Neutrophil (primary cell): ENCODE data around the gene C2CD2.
"Not testable (repeated sequence)": the region's sequence is repeated elsewhere in the genome, so short reads cannot be mapped to it uniquely, and the experiment has no call there.

Source experiments
- H3K27ac ChIP-seq: fragments of 200-600 bp; sonication (generic); 2 replicates; pipeline ENCODE4 v1.5.1; 2016; ENCODE audit warnings: mild to moderate bottlenecking, moderate library complexity
- H3K27me3 ChIP-seq: fragments of 200-600 bp; sonication (generic); 2 replicates; pipeline ENCODE4 v1.6.0; 2016; ENCODE audit warnings: mild to moderate bottlenecking
- H3K36me3 ChIP-seq: fragments of 200-600 bp; sonication (generic); 2 replicates; pipeline ENCODE4 v1.5.1; 2017
- H3K4me1 ChIP-seq, 2 experiments: fragments of 200-600 bp in 1 of 2; sonication (generic) in 1 of 2; 1 replicate in 1 of 2; 2 replicates in 1 of 2; pipeline versions ENCODE4 v1.5.1 to v1.6.1; 2013 to 2016; ENCODE audit warnings: low read depth in 1 of 2, low read length in 1 of 2, mild to moderate bottlenecking in 1 of 2, moderate library complexity in 1 of 2; ENCODE audit not compliant: control insufficient read depth in 1 of 2, insufficient read depth in 1 of 2
- H3K4me3 ChIP-seq, 2 experiments: fragments of 200-600 bp in 1 of 2; sonication (generic) in 1 of 2; 1 replicate in 1 of 2; 2 replicates in 1 of 2; pipeline ENCODE4 v1.5.1; 2013 to 2016; ENCODE audit warnings: low read depth in 1 of 2, low read length in 1 of 2, mild to moderate bottlenecking in 1 of 2, moderate library complexity in 1 of 2
- H3K9me3 ChIP-seq: fragments of 200-600 bp; sonication (generic); 2 replicates; pipeline ENCODE4 v1.5.1; 2016
- CTCF ChIP-seq: fragments of 200-600 bp; sonication (generic); IDR thresholded peaks from 2 replicates; pipeline ENCODE4 v1.5.1; 2016; ENCODE audit warnings: antibody characterized with exemption

Gene C2CD2

GRCh38 chr21:41997657-41998056 lies 43.8 kb upstream of the C2CD2 start:
- Histone ChIP-seq H3K9me3 (no peaks in the 10 kb centered on the region), H3K27ac (no peak overlapping the region), H3K4me3 (no peak overlapping the region), H3K27me3 (no peaks in the 10 kb centered on the region), H3K36me3 (peaks cover 14% of the 10 kb centered on the region), H3K4me1 (no peaks in the 10 kb centered on the region)
- TF ChIP-seq CTCF, result no peak

GRCh38 chr21:41995577-41995976 lies 41.8 kb upstream of the C2CD2 start:
- H3K4me1 ChIP-seq, result no peaks in the 10 kb centered on the region
- H3K36me3 ChIP-seq, result peaks cover 27% of the 10 kb centered on the region
- no peak overlapping the region for H3K4me3 ChIP-seq
- H3K27me3 ChIP-seq, result no peaks in the 10 kb centered on the region
- no peaks in the 10 kb centered on the region for H3K9me3 ChIP-seq
- no peak overlapping the region for H3K27ac ChIP-seq
- TF ChIP-seq CTCF, result no peak

- H3K4me1 ChIP-seq, H3K9me3 ChIP-seq, H3K4me3 ChIP-seq, H3K27ac ChIP-seq, H3K27me3 ChIP-seq: not testable (repeated sequence)
- peaks cover 27% of the 10 kb centered on the region for H3K36me3 ChIP-seq
Observed at GRCh38 chr21:41994613-41995012, 40.8 kb upstream of the C2CD2 start.

- Histone ChIP-seq H3K27me3 (no peaks in the 10 kb centered on the region), H3K4me3 (no peak overlapping the region), H3K36me3 (peaks cover 27% of the 10 kb centered on the region), H3K4me1 (no peaks in the 10 kb centered on the region), H3K9me3 (no peaks in the 10 kb centered on the region), H3K27ac (no peak overlapping the region)
- no peak for TF ChIP-seq CTCF
Observed at GRCh38 chr21:41993744-41994143, 39.9 kb upstream of the C2CD2 start.

GRCh38 chr21:41992576-41992975 lies 38.8 kb upstream of the C2CD2 start:
- H3K4me3 ChIP-seq, result no peak overlapping the region
- peaks cover 27% of the 10 kb centered on the region for H3K36me3 ChIP-seq
- H3K9me3 ChIP-seq, result no peaks in the 10 kb centered on the region
- no peaks in the 10 kb centered on the region for H3K27me3 ChIP-seq
- no peaks in the 10 kb centered on the region for H3K4me1 ChIP-seq
- no peak overlapping the region for H3K27ac ChIP-seq
- no peak for TF ChIP-seq CTCF

GRCh38 chr21:41991659-41992058 lies 37.8 kb upstream of the C2CD2 start:
- no peak for TF ChIP-seq CTCF
- H3K9me3 ChIP-seq, result no peaks in the 10 kb centered on the region
- no peak overlapping the region for H3K4me3 ChIP-seq
- no peak overlapping the region for H3K27ac ChIP-seq
- no peaks in the 10 kb centered on the region for H3K27me3 ChIP-seq
- no peaks in the 10 kb centered on the region for H3K4me1 ChIP-seq
- peaks cover 27% of the 10 kb centered on the region for H3K36me3 ChIP-seq
